Measurements from ENCODE around the gene IQCH. TPM values are rescaled to one million over a fixed set of nuclear protein-coding genes. Genes with fewer than 3 reads are reported as not detected.

The IQCH gene
- total and polyA plus RNA-seq, 12 donors: 0.29 to 2.6 (median 1.2) TPM

DNA sequence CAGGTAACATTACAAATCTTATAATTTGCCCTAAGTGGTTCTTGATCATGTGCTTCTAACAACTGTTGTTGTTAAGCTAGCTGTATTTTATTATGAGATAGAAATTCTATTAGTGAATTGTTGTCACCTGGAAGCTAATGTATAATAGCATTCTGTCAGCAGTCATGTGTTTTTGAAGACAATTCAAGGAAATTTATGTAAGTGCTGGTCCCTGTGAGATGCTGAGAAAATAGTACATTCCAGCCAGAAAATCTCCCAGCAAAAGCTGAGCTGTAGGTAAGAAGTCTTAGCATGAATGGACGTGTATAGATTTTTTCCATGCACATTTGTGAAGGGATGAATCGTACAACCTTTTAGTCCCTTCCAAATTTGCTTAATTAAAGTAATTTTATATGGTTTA lies 146.3 kb downstream of the IQCH start:
- peaks cover 0 to 10% (median 0%) of the 10 kb centered on the region in 9 donors for H3K4me1 ChIP-seq
- no peak overlapping the region for H3K4me3 ChIP-seq
- no peaks in the 10 kb centered on the region for H3K27me3 ChIP-seq
- no peaks in the 10 kb centered on the region for H3K36me3 ChIP-seq
- TF ChIP-seq, protein P1, sequence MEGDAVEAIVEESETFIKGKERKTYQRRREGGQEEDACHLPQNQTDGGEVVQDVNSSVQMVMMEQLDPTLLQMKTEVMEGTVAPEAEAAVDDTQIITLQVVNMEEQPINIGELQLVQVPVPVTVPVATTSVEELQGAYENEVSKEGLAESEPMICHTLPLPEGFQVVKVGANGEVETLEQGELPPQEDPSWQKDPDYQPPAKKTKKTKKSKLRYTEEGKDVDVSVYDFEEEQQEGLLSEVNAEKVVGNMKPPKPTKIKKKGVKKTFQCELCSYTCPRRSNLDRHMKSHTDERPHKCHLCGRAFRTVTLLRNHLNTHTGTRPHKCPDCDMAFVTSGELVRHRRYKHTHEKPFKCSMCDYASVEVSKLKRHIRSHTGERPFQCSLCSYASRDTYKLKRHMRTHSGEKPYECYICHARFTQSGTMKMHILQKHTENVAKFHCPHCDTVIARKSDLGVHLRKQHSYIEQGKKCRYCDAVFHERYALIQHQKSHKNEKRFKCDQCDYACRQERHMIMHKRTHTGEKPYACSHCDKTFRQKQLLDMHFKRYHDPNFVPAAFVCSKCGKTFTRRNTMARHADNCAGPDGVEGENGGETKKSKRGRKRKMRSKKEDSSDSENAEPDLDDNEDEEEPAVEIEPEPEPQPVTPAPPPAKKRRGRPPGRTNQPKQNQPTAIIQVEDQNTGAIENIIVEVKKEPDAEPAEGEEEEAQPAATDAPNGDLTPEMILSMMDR (IDR thresholded peaks at IDR 0.05): no peak
- no peaks in the 10 kb centered on the region for H3K9me3 ChIP-seq
- no peak overlapping the region for H3K27ac ChIP-seq
- 83 to 91% methylated on average over 2 of the region's 2 CpGs for WGBS, 2 donors
- ATAC-seq: no peak
- intact Hi-C loops (cut with DNase I): no loop called here
- DNase-seq: no peak

DNA sequence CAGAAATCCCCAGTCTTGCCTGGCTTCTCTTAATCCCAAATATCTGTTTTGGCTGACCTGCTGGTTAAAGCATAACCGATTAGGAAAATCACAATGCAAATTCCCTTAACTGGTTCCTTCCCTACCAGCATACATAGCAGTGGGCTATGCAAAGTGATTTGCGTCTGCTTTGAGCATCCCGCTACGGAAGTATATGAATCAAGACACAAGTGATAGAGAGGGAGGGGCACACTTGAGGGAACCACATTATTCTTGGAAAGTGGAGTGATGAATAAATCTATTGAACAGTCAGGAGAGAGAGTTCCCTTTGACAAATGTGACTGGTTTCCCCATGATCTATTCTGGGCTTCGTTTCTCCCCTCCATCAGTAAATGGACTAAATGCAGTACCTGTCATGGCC lies 146.8 kb downstream of the IQCH start:
- no peak for DNase-seq
- H3K27me3 ChIP-seq: no peaks in the 10 kb centered on the region
- WGBS, 2 donors: 86 to 93% methylated on average over 5 of the region's 5 CpGs
- ATAC-seq: no peak
- H3K9me3 ChIP-seq: no peaks in the 10 kb centered on the region
- no peaks in the 10 kb centered on the region for H3K36me3 ChIP-seq
- H3K4me3 ChIP-seq: no peak overlapping the region
- peaks cover 0 to 7% (median 0%) of the 10 kb centered on the region in 9 donors for H3K4me1 ChIP-seq
- TF ChIP-seq, protein P1 (IDR thresholded peaks at IDR 0.05): no peak
- H3K27ac ChIP-seq: no peak overlapping the region
- intact Hi-C loops (cut with DNase I): no loop called here

DNA sequence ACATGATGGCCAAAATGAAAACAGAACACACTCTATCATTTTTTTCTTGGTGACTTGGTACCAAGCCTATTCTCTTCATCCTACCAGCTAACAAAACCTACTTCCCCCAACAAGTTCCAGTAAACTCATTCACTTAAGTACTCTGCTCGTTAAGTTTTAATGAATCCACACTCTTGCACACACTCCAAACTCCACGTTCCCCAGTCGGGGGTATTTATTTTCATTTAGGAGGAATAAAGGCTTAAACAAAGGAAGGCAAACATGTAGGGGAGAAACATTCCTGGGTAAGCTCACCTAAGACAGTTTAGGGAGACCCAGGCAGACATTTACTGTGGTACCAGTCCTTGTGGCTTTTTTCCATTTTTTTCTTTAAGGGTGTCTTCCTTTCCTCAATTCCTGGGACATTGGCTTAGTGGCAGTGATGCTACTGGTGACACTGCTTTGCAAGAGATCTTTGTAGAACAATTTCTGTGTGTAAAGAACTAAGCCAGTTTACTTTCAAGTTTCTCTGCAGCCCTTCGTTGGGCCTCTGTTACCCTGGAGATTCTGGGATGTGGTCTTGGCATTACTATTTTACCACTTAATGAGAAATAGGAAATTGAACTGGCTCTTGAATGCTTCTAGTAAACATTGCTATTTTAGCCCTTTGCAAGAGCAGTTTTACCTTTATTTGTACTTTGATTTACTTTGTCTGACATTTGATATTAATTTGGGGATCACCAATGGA lies 149.0 kb downstream of the IQCH start:
- Histone ChIP-seq H3K27ac (no peak overlapping the region), H3K4me3 (no peak overlapping the region), H3K4me1 (no peaks in the 10 kb centered on the region), H3K27me3 (no peaks in the 10 kb centered on the region), H3K36me3 (no peaks in the 10 kb centered on the region), H3K9me3 (no peaks in the 10 kb centered on the region)
- DNase-seq (no peak), ATAC-seq (no peak)
- intact Hi-C loops (cut with DNase I): no loop called here
- WGBS, 2 donors: 77% methylated on average over 4 of the region's 4 CpGs
- TF ChIP-seq, protein P1 (IDR thresholded peaks at IDR 0.05): no peak

DNA sequence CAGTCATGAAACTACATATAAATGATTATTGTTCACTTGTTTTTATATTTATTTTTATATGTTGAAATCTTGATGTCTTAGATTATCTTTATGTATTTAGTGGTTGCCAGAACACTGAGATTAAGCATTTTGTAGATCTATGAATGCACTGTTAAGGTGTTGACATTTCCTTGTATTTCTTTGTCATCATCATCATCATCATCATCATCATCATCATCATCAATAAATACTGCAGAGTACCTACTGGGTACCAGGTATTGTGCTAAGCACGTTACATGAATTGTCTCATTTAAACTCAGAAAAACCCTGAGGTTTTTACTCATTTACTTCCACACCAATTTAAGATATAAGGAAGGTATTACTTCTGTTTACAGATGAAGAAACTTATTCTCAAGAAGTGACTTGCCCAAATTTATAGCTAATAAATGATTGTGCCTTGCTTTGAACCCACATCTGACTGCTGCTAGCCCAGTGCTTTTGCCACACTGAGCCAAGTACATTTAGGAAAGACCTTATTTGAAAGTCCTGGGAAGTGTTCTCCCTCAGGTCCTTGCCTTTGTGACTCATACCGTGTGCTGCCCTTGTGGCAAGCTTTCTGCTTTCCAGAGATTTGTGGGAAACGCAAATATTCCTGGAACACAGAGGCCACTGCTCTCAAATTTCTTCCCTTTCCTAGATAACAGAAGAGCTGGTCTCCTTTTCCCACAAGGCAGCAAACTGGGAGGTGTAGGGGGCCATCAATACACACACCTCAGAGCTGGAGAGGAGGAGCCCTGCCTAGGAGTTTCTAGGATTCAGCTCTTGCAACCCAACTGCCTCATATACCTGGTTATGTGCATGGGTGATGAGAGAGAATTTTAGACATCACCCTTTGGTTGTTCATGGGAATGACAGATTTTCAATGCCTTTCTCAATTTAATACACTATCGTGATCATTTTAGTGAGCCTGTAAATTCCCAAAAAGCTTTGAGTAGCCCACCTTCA lies 150.9 kb downstream of the IQCH start:
- ATAC-seq (no peak), DNase-seq (no peak)
- WGBS, 2 donors: 84 to 85% methylated on average over 4 of the region's 4 CpGs
- Histone ChIP-seq H3K4me1 (no peaks in the 10 kb centered on the region), H3K27me3 (no peaks in the 10 kb centered on the region), H3K4me3 (no peak overlapping the region), H3K9me3 (no peaks in the 10 kb centered on the region), H3K36me3 (no peaks in the 10 kb centered on the region), H3K27ac (no peak overlapping the region)
- TF ChIP-seq, protein P1 (IDR thresholded peaks at IDR 0.05): no peak
- intact Hi-C loops (cut with DNase I): no loop called here
